Measurements from ENCODE around the gene MAPK8IP2.

DNA sequence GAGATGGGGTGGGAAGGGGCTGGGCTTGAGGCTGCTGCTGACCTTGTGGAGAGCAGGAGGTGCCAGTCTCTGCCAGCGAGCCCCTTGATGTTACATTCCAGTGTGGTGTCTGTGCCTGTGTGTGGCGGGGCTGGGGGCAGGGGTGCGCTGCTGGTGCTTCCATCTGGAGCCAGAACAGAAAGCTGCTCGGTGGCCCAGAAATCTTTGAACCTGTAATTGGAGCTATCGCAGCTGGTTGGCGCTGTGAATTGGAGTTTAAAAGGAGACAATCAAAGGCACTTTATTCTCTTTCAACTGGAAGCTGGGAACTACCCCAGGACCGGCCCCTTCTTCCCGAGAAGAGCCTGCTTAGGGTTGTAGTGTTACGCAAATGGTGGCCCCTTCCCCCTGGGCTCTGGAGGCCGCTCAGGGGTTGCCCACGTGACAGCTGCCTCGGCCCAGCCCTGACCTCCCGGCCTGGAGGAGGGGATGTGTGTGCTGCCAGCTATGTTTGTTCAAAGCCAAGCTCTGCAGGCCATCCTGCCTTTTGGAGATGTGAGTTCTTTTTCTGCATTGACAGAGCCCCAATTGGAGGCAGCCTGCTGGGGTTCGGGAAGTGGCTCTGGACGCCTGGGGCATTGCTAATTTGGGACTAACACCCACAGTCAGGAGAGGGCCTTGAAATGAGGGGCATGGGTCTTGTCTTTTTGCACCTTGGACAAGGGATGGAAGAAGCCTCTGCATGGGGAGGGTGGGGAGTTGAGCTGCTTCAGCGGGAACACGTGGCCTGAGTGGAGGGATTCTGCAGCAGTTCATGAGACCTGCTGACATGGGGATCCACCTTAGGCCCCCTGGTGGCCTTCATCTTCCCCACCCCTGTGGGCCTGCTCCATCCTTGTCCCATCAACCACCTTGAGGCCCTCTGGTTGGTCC lies 41.4 kb downstream of the MAPK8IP2 start:
- no peak for TF ChIP-seq ZNF8 (CRISPR knock-in tag; IDR thresholded peaks at IDR 0.05)
- TF ChIP-seq BACH2 (CRISPR knock-in tag; IDR thresholded peaks at IDR 0.05; ENCODE audit: borderline replicate concordance): no peak
- TF ChIP-seq SNAI2 (CRISPR knock-in tag; IDR thresholded peaks at IDR 0.05): no peak
- TF ChIP-seq, protein P1, sequence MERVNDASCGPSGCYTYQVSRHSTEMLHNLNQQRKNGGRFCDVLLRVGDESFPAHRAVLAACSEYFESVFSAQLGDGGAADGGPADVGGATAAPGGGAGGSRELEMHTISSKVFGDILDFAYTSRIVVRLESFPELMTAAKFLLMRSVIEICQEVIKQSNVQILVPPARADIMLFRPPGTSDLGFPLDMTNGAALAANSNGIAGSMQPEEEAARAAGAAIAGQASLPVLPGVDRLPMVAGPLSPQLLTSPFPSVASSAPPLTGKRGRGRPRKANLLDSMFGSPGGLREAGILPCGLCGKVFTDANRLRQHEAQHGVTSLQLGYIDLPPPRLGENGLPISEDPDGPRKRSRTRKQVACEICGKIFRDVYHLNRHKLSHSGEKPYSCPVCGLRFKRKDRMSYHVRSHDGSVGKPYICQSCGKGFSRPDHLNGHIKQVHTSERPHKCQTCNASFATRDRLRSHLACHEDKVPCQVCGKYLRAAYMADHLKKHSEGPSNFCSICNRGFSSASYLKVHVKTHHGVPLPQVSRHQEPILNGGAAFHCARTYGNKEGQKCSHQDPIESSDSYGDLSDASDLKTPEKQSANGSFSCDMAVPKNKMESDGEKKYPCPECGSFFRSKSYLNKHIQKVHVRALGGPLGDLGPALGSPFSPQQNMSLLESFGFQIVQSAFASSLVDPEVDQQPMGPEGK (CRISPR knock-in tag; IDR thresholded peaks at IDR 0.05; ENCODE audit: borderline replicate concordance): no peak
- TF ChIP-seq, protein P2, sequence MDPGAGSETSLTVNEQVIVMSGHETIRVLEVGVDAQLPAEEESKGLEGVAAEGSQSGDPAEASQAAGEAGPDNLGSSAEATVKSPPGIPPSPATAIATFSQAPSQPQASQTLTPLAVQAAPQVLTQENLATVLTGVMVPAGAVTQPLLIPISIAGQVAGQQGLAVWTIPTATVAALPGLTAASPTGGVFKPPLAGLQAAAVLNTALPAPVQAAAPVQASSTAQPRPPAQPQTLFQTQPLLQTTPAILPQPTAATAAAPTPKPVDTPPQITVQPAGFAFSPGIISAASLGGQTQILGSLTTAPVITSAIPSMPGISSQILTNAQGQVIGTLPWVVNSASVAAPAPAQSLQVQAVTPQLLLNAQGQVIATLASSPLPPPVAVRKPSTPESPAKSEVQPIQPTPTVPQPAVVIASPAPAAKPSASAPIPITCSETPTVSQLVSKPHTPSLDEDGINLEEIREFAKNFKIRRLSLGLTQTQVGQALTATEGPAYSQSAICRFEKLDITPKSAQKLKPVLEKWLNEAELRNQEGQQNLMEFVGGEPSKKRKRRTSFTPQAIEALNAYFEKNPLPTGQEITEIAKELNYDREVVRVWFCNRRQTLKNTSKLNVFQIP (CRISPR knock-in tag; IDR thresholded peaks at IDR 0.05; ENCODE audit: borderline replicate concordance, low read depth): no peak
- no peak for TF ChIP-seq ARNTL (CRISPR knock-in tag; IDR thresholded peaks at IDR 0.05; ENCODE audit: borderline replicate concordance, low read depth)
- TF ChIP-seq, protein P3, sequence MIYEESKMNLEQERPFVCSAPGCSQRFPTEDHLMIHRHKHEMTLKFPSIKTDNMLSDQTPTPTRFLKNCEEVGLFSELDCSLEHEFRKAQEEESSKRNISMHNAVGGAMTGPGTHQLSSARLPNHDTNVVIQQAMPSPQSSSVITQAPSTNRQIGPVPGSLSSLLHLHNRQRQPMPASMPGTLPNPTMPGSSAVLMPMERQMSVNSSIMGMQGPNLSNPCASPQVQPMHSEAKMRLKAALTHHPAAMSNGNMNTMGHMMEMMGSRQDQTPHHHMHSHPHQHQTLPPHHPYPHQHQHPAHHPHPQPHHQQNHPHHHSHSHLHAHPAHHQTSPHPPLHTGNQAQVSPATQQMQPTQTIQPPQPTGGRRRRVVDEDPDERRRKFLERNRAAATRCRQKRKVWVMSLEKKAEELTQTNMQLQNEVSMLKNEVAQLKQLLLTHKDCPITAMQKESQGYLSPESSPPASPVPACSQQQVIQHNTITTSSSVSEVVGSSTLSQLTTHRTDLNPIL (CRISPR knock-in tag; IDR thresholded peaks at IDR 0.05; ENCODE audit: low read depth): no peak
- TF ChIP-seq GLIS3 (CRISPR knock-in tag; IDR thresholded peaks at IDR 0.05): no peak
- TF ChIP-seq, protein P4, sequence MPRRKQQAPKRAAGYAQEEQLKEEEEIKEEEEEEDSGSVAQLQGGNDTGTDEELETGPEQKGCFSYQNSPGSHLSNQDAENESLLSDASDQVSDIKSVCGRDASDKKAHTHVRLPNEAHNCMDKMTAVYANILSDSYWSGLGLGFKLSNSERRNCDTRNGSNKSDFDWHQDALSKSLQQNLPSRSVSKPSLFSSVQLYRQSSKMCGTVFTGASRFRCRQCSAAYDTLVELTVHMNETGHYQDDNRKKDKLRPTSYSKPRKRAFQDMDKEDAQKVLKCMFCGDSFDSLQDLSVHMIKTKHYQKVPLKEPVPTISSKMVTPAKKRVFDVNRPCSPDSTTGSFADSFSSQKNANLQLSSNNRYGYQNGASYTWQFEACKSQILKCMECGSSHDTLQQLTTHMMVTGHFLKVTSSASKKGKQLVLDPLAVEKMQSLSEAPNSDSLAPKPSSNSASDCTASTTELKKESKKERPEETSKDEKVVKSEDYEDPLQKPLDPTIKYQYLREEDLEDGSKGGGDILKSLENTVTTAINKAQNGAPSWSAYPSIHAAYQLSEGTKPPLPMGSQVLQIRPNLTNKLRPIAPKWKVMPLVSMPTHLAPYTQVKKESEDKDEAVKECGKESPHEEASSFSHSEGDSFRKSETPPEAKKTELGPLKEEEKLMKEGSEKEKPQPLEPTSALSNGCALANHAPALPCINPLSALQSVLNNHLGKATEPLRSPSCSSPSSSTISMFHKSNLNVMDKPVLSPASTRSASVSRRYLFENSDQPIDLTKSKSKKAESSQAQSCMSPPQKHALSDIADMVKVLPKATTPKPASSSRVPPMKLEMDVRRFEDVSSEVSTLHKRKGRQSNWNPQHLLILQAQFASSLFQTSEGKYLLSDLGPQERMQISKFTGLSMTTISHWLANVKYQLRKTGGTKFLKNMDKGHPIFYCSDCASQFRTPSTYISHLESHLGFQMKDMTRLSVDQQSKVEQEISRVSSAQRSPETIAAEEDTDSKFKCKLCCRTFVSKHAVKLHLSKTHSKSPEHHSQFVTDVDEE (CRISPR knock-in tag; IDR thresholded peaks at IDR 0.05): no peak
- no peak for TF ChIP-seq ZFP3 (CRISPR knock-in tag; IDR thresholded peaks at IDR 0.05)

Data from SK-N-SH treated with all-trans-retinoic acid at 6 μM for 48 hours (cell line).